CD14-positive monocyte (primary cell): ENCODE measurements around the gene XPR1. TPM values are rescaled to one million over a fixed set of nuclear protein-coding genes. Genes with fewer than 3 reads are reported as not detected.
"Not testable (repeated sequence)": the region's sequence is repeated elsewhere in the genome, so short reads cannot be mapped to it uniquely, and the experiment has no call there.

Experiments used
- DNase-seq, 3 donors: peaks; one replicate each; pipeline ENCODE4 v3.0.0-alpha.2; 2011 to 2022
- H2AFZ ChIP-seq: 2 replicates; pipeline ENCODE4 v1.6.0; 2012; ENCODE audit warnings: mild to moderate bottlenecking, low read depth, low read length, inconsistent platforms; ENCODE audit not compliant: insufficient read depth, poor library complexity, severe bottlenecking
- H3K27ac ChIP-seq, 2 donors: 1 replicate in 1 of 2; 2 replicates in 1 of 2; pipeline ENCODE4 v1.5.1; 2012 to 2013; ENCODE audit warnings: low read length in 2 of 2, control low read depth in 1 of 2, inconsistent platforms in 1 of 2, low read depth in 1 of 2, mild to moderate bottlenecking in 1 of 2
- H3K27me3 ChIP-seq, 2 donors: one replicate each; pipeline versions ENCODE4 v1.6.0 to v1.6.1; 2011 to 2013; ENCODE audit warnings: low read length in 2 of 2; ENCODE audit not compliant: control insufficient read depth in 2 of 2, insufficient read depth in 2 of 2
- H3K36me3 ChIP-seq, 2 donors: replicated peaks in 1 of 2; 1 replicate in 1 of 2; 2 replicates in 1 of 2; pipeline versions ENCODE4 v1.5.1 to v1.6.1; 2012 to 2013; ENCODE audit warnings: low read length in 2 of 2, control low read depth in 1 of 2, inconsistent platforms in 1 of 2, mild to moderate bottlenecking in 1 of 2; ENCODE audit not compliant: insufficient read depth in 2 of 2, control insufficient read depth in 1 of 2
- H3K4me1 ChIP-seq, 2 donors: 1 replicate in 1 of 2; 2 replicates in 1 of 2; pipeline versions ENCODE4 v1.5.1 to v1.6.1; 2012 to 2013; ENCODE audit warnings: low read length in 2 of 2, control low read depth in 1 of 2, inconsistent platforms in 1 of 2, mild to moderate bottlenecking in 1 of 2, moderate library complexity in 1 of 2; ENCODE audit not compliant: insufficient read depth in 2 of 2, control insufficient read depth in 1 of 2
- H3K4me2 ChIP-seq: replicated peaks from 2 replicates; pipeline ENCODE3; 2012; ENCODE audit warnings: low read length, moderate library complexity, mild to moderate bottlenecking; ENCODE audit not compliant: poor library complexity, severe bottlenecking; ENCODE audit errors: extremely low read depth
- H3K4me3 ChIP-seq, 3 experiments: fragments of 200-600 bp in 1 of 3; sonication (generic) in 1 of 3; replicated peaks in 1 of 3; 1 replicate in 2 of 3; 2 replicates in 1 of 3; pipeline ENCODE4 v1.5.1; 2011 to 2013; ENCODE audit warnings: low read length in 3 of 3, mild to moderate bottlenecking in 3 of 3, control low read depth in 2 of 3, low read depth in 2 of 3, inconsistent platforms in 1 of 3, moderate library complexity in 1 of 3
- H3K79me2 ChIP-seq: 2 replicates; pipeline ENCODE4 v1.6.0; 2012; ENCODE audit warnings: mild to moderate bottlenecking, control low read depth, inconsistent platforms, low read length, moderate library complexity; ENCODE audit not compliant: insufficient read depth
- H3K9ac ChIP-seq: 2 replicates; pipeline ENCODE4 v1.6.0; 2017; ENCODE audit warnings: low read length, mild to moderate bottlenecking; ENCODE audit not compliant: insufficient read depth, poor library complexity, severe bottlenecking
- H3K9me3 ChIP-seq, 2 donors: replicated peaks in 1 of 2; 1 replicate in 1 of 2; 2 replicates in 1 of 2; pipeline versions ENCODE4 v1.5.1 to v1.6.1; 2012 to 2013; ENCODE audit warnings: low read length in 2 of 2, control low read depth in 1 of 2; ENCODE audit not compliant: control insufficient read depth in 1 of 2, insufficient read depth in 1 of 2
- H4K20me1 ChIP-seq: 2 replicates; pipeline ENCODE4 v1.6.0; 2012; ENCODE audit warnings: mild to moderate bottlenecking, low read length, control low read depth, moderate library complexity; ENCODE audit not compliant: insufficient read depth
- H3K27ac Mint-ChIP-seq, 7 donors: one replicate each; pipeline ENCODE4 v1.8.0; 2020; ENCODE audit warnings: mild to moderate bottlenecking in 7 of 7, mixed read lengths in 7 of 7, moderate library complexity in 6 of 7, inconsistent platforms in 2 of 7
- H3K27me3 Mint-ChIP-seq, 3 donors: one replicate each; pipeline ENCODE4 v1.8.0; 2021 to 2022; ENCODE audit warnings: low read depth in 3 of 3, mild to moderate bottlenecking in 3 of 3, mixed read lengths in 3 of 3, moderate library complexity in 3 of 3, inconsistent platforms in 1 of 3
- H3K36me3 Mint-ChIP-seq, 2 donors: one replicate each; pipeline ENCODE4 v1.8.0; 2020; ENCODE audit warnings: mixed read lengths in 2 of 2, inconsistent platforms in 1 of 2, mild to moderate bottlenecking in 1 of 2
- H3K4me1 Mint-ChIP-seq: one replicate; pipeline ENCODE4 v1.8.0; 2020; ENCODE audit warnings: mild to moderate bottlenecking, mixed read lengths
- H3K4me3 Mint-ChIP-seq, 2 donors: one replicate each; pipeline ENCODE4 v1.8.0; 2020; ENCODE audit warnings: mild to moderate bottlenecking in 2 of 2, mixed read lengths in 2 of 2, moderate library complexity in 1 of 2
- H3K9me3 Mint-ChIP-seq, 7 donors: one replicate each; pipeline ENCODE4 v1.8.0; 2020 to 2022; ENCODE audit warnings: mixed read lengths in 7 of 7, mild to moderate bottlenecking in 6 of 7, moderate library complexity in 6 of 7, inconsistent platforms in 2 of 7
- WGBS: methylation state at CpG from one replicate; pipeline ENCODE4 v1.1.5; 2013; ENCODE audit warnings: missing lambda C conversion rate; ENCODE audit not compliant: insufficient coverage; 5-methylcytosine and 5-hydroxymethylcytosine counted together
- intact Hi-C, 2 donors: fragments of 100-400 bp; cut with micrococcal nuclease; formaldehyde crosslinking; loops; one replicate each; pipeline versions ENCODE4 v1.15.0 to v1.15.1; 2023
- polyA plus RNA-seq, 3 donors: library from polyadenylated mRNA; depleted of rRNA in 1 of 3; unstranded in 2 of 3; stranded (reverse) in 1 of 3; fragments of 300-500 nt in 2 of 3; fragments of >200 nt in 1 of 3; fragmentation: Illumina TruSeq in 2 of 3; gene quantifications; 1 replicate in 2 of 3; 2 replicates in 1 of 3; pipeline ENCODE4 v1.2.3, GENCODE V29; 2012 to 2021
- TF ChIP-seq, protein P1 (sequence below): fragments of 200-600 bp; IDR thresholded peaks from one replicate; pipeline ENCODE4 v1.8.0; 2022; ENCODE audit warnings: antibody characterized with exemption, mild to moderate bottlenecking

Gene XPR1
- polyA plus RNA-seq, 3 donors, result 4.7 to 12.5 (median 8.7) TPM

GRCh38 chr1:180816132-180816531 is 184.3 kb downstream of the XPR1 start:
- Mint-ChIP-seq H3K36me3 (peaks cover 27 to 33% of the 10 kb centered on the region in 2 donors), H3K4me3 (no peak overlapping the region)
- WGBS, result 99% methylated on average over 7 of the region's 10 CpGs

DNA sequence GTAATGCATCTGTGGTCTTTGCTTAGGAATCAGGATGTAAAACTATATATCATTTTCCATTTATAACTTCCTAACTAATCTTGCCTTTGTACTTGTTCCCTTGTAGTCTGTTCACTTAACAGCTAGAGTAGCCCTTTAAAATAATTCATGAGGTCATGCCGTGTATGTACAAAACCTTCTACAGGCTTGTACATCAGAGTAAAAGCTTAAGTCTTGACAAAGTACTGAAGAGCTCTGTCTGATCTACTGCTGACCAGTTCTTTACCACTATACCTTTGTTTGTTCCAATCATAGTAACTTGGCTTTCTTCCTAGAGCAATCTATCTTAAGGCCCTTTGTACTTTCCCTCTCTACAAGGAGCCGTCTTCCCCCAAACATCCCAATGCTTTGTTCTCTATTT is 190.1 kb downstream of the XPR1 start:
- WGBS, result 100% methylated on average over 2 of the region's 2 CpGs
- Histone ChIP-seq H4K20me1 (no peaks in the 10 kb centered on the region), H3K79me2 (no peaks in the 10 kb centered on the region), H3K4me1 (no peaks in the 10 kb centered on the region), H3K9ac (no peak overlapping the region), H3K9me3 (no peaks in the 10 kb centered on the region), H3K36me3 (peaks cover 0 to 13% of the 10 kb centered on the region in 2 donors), H2AFZ (no peak overlapping the region), H3K27me3 (no peaks in the 10 kb centered on the region), H3K4me3 (no peak overlapping the region), H3K4me2 (no peak overlapping the region), H3K27ac (no peak overlapping the region)
- TF ChIP-seq, protein P1, sequence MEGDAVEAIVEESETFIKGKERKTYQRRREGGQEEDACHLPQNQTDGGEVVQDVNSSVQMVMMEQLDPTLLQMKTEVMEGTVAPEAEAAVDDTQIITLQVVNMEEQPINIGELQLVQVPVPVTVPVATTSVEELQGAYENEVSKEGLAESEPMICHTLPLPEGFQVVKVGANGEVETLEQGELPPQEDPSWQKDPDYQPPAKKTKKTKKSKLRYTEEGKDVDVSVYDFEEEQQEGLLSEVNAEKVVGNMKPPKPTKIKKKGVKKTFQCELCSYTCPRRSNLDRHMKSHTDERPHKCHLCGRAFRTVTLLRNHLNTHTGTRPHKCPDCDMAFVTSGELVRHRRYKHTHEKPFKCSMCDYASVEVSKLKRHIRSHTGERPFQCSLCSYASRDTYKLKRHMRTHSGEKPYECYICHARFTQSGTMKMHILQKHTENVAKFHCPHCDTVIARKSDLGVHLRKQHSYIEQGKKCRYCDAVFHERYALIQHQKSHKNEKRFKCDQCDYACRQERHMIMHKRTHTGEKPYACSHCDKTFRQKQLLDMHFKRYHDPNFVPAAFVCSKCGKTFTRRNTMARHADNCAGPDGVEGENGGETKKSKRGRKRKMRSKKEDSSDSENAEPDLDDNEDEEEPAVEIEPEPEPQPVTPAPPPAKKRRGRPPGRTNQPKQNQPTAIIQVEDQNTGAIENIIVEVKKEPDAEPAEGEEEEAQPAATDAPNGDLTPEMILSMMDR, result no peak
- Mint-ChIP-seq H3K27ac (no peak overlapping the region), H3K9me3 (peaks cover 0 to 3% (median 0%) of the 10 kb centered on the region in 7 donors), H3K27me3 (no peaks in the 10 kb centered on the region), H3K4me3 (no peak overlapping the region), H3K4me1 (no peaks in the 10 kb centered on the region), H3K36me3 (peaks cover 17 to 19% of the 10 kb centered on the region in 2 donors)
- no peak for DNase-seq
- intact Hi-C loops, result no loop called here

More at GRCh38 chr1:180816132-180816531, 184.3 kb downstream of the XPR1 start:
- Histone ChIP-seq H4K20me1 (no peaks in the 10 kb centered on the region), H3K27me3 (no peaks in the 10 kb centered on the region), H3K9me3 (no peaks in the 10 kb centered on the region), H3K4me1 (no peaks in the 10 kb centered on the region), H3K9ac (no peak overlapping the region), H2AFZ (no peak overlapping the region), H3K27ac (no peak overlapping the region), H3K79me2 (no peaks in the 10 kb centered on the region), H3K4me2 (no peak overlapping the region), H3K36me3 (peaks cover 9 to 17% of the 10 kb centered on the region in 2 donors), H3K4me3 (no peak overlapping the region)
- no peak for DNase-seq
- Mint-ChIP-seq H3K4me1 (no peaks in the 10 kb centered on the region), H3K27ac (no peak overlapping the region), H3K9me3 (no peaks in the 10 kb centered on the region), H3K27me3 (no peaks in the 10 kb centered on the region)
- TF ChIP-seq, protein P1, result no peak
- intact Hi-C loops, result no loop called here

DNA sequence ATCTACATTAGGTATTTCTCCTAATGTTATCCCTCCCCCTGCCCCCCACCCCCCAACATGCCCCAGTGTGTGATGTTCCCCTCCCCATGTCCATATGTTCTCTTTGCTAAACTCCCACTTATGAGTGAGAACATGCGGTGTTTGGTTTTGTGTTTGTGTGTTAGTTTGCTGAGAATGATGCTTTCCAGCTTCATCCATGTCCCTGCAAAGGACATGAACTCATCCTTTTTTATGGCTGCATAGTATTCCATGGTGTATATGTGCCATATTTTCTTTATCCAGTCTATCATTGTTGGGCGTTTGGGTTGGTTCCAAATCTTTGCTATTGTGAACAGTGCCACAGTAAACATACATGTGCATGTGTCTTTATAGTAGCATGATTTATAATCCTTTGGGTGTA is 199.7 kb downstream of the XPR1 start:
- H3K4me1 Mint-ChIP-seq, H3K27me3 ChIP-seq, DNase-seq, H3K4me3 Mint-ChIP-seq, intact Hi-C loops, H4K20me1 ChIP-seq, H3K27ac Mint-ChIP-seq, H3K4me2 ChIP-seq, H3K4me3 ChIP-seq, H3K9ac ChIP-seq, H2AFZ ChIP-seq, H3K79me2 ChIP-seq, H3K27me3 Mint-ChIP-seq, H3K27ac ChIP-seq, H3K4me1 ChIP-seq, H3K9me3 ChIP-seq: not testable (repeated sequence)
- no CpG with 5 or more reads among the region's 2 CpGs for WGBS
- H3K36me3 ChIP-seq, result peaks cover 0 to 23% of the 10 kb centered on the region in 2 donors
- Mint-ChIP-seq H3K9me3 (peaks cover 8 to 25% (median 17%) of the 10 kb centered on the region in 7 donors), H3K36me3 (peaks cover 45 to 48% of the 10 kb centered on the region in 2 donors)
